MV-4-11 (cell line): ENCODE measurements around the gene ZSWIM4.
A peak's percentile ranks its signal among the peaks of the same experiment; 100 is the strongest.
"Not testable (repeated sequence)": the region's sequence is repeated elsewhere in the genome, so short reads cannot be mapped to it uniquely, and the experiment has no call there.

Experiments used
- DNase-seq: peaks from one replicate; lab custom pipeline; 2025; lab: John Stamatoyannopoulos, UW

Gene ZSWIM4

DNA sequence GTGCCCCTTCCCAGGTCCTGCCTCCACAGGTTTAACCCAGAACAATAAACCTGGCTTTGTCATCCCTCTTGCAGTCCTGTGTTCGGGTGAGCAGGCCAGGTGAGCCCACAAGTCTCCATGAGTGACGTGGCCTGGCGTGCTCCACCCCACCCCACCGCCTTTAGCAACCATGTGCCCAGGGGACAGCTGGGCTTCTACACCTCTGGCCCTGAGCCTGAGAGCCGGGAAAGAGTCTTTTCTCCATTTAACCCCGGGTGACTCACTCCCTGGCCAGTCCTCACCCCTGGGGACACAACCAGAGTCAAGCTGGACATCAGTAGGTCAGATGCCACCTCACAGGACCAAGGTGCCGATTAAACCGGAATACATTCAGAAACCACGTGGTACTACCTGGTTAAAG is 16.8 kb upstream of the ZSWIM4 start:
- no peak for DNase-seq

DNA sequence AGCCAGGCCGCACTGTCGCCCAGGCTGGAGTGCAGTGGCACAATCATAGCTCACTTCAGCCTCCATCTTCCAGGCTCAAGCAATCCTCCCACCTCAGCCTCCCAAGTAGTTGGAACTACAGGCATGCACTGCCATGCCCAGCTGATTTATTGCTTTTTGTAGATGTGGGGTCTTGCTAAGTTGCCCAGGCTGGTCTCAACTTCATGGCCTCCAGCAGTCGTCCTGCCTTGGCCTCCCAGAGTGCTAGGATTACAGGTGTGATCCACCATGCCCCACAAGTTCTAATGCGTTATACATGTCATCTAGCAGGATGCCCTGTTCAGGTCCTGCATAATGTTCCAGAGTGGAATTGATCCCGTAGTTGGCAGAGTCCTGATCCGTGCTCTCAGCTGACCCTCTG is 16.4 kb upstream of the ZSWIM4 start:
- DNase-seq = no peak

DNA sequence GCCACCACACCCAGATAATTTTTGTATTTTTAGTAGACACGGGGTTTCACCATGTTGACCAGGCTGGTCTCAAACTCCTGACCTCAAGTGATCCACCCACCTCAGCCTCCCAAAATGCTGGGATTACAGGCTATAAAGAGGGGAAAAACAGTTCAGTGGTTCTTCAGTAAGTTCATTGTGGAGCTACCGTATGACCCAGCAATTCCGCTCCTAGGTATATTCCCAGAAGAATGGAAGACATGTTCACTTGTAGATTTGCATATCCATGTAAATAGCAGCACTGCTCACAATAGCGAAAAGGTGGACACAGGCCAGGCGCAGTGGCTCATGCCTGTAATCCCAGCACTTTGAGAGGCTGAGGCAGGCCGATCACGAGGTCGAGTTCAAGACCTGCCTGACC is 15.4 kb upstream of the ZSWIM4 start:
- DNase-seq = not testable (repeated sequence)

DNA sequence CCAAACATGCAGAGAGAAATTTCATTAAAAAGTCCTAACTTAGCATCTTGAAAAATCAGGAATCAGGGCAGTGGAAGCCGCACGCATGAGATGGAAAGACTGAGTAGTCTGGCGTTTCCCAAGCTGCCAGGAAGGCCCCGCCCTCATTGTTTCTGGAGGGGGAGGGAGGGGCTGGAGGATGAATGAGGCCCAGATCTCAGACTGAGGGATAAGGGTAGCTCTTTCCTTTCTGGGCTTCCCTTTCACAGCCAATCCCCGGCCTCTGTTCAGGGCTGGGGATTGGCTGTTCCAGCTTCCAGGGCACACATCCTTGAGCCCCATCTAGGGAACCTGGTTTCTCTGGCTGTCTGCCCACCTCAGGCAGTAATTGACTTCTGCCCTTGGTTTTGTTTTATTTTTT is 13.7 kb upstream of the ZSWIM4 start:
- no peak for DNase-seq

DNA sequence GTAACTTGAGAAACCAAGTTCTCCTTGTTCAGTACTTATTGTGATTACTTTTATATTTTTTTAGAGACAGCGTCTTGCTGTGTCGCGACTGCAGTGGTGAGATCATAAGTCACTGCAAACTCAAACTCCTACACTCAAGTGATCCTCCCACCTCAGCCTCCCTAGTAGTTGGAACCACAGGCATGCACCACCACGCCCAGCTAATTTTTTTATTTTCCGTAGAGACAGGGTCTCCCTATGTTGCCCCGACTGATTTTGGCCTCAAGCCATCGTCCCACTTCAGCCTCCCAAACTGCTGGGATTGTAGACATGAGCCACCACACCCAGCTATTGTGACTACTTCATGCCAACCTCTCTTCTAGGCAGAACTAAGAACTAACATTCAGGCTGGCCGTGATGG is 12.7 kb upstream of the ZSWIM4 start:
- DNase-seq = no peak

DNA sequence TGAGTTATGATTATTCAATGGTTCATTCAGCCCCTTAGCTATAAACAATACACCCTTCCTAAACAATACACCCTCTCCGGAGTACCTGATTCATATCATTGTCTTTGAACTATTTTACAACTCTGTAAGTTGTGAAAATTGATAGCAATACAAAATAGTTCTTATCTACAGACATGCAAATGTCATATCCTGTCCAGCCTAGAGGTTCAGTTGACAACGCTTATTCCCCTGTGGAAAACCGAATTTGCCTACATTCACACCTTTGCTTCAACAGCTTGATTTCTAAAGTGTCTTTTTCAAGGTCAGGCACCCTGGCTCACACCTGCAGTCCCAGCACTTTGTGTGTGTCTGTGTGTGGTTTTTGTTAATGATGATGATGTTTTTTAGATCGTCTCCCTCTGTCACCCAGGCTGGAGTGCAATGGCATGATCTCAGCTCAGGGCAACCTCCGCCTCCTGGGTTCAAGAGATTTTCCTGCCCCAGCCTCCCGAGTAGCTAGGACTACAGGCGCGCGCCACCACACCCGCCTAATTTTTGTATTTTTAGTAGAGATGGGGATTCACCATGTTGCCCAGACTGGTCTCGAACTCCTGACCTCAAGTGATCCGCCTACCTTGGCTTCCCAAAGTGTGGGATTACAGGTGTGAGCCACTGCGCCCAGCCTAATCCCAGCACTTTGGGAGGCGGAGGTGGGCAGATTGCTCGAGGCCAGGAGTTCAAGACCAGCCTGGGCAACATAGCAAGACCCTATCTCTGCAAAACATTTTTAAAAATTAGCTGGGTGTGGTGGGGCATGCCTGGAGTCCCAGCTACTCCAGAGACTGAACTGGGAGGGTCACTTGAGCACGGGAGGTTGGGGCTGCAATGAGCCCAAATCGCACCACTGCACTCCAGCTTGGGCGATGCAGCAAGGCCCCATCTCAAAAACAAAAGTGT is 11.4 kb upstream of the ZSWIM4 start:
- no peak for DNase-seq

DNA sequence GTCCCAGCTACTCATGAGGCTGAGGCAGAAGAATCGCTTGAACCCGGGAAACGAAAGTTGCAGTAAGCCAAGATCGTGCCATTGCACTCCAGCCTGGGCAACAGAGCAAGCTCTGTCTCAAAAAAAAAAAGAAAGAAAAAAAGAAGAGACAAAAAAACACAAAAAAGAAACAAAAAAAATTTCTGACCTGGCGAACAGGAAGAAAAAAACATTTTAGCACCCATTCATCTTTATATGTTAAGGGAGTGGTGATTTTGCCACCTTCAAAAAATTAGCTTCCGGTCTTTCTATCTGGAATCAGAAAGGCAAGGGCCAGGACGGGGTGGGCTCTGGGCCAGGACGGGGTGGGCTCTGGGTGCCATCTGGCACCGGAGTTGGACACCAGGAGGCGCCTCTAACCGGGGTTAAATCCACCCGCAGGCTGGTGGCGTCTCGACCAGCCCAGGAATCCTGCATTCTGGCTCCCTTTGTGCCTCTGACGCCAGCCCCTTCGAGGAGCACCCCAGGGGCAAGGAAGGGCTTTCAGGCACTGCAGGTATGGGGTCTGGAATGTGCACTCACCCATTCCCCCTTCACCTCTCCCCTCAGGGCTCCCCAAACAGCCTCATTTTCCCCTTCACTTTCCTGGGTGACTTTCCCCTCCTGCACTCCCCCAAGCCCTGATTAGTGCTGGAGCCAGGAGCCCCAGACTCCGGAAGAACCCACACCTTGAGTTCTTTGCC is 10.4 kb upstream of the ZSWIM4 start:
- peak; percentile 64 for DNase-seq

DNA sequence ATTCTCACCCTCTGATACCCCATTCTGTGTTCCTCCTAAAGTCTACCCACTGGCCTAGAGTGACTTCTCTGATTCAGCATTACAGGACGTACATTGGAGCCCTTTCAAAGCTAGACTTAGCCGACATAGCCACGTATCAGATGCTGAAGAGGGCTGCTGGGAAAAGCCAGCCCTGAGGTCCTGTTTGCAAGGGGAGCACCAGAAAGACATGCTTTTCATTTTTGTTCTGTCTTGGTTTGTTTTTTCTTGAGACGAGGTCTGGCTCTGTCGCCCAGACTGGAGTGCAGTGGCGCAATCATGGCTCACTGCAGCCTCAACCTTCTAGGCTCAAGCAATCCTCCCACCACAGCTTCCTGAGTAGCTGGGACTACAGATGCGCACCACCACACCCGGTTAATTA is 6.3 kb upstream of the ZSWIM4 start:
- peak; percentile 90 for DNase-seq

DNA sequence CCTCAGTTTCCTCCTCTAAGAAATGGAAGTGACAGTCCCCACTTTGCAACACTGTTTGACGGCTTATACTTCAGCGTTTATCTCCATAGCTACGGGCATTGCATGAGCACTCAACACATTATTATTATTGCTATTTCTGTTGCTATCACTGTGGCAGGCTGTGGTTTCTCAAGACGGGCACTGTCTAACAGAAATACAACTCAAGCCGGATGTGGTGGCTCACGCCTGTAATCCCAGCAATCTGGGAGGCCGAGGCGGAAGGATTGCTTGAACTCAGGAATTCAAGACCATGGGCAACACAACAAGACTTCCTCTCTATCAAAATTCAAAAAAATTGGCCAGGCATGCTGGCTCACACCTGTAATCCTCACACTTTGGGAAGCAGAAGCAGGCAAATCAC is 4.9 kb upstream of the ZSWIM4 start:
- peak; percentile 99 for DNase-seq

DNA sequence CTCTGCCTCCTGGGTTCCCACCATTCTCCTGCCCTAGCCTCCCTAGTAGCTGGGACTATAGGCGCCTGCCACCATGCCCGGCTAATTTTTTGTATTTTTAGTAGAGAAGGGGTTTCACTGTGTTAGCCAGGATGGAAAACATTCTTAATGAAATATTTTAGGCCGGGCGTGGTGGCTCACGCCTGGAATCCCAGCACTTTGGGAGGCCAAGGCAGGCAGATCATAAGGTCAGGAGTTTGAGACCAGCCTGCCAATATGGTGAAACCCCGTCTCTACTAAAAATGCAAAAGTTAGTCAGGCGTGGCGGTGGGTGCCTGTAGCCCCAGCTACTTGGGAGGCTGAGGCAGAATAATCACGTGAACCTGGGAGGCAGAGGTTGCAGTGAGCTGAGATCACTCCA is 1.9 kb upstream of the ZSWIM4 start:
- not testable (repeated sequence) for DNase-seq

DNA sequence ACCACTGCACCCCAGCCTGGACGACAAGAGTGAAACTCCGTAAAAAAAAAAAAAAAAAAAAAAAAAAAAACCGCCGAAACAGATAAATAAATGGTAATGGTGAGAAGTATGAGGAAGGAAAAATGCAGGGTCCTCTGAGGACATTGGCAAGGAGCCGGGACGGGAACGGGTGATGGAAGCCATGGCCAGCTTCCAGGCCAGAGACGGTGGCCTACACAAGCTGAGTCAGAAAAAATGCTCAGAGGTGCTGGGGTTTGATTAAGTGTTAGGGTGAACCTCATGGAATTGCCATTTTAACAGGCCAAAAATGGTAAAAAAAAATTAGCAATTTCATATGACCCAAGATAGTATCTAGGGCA is 866 bp upstream of the ZSWIM4 start:
- DNase-seq = peak; percentile 34

DNA sequence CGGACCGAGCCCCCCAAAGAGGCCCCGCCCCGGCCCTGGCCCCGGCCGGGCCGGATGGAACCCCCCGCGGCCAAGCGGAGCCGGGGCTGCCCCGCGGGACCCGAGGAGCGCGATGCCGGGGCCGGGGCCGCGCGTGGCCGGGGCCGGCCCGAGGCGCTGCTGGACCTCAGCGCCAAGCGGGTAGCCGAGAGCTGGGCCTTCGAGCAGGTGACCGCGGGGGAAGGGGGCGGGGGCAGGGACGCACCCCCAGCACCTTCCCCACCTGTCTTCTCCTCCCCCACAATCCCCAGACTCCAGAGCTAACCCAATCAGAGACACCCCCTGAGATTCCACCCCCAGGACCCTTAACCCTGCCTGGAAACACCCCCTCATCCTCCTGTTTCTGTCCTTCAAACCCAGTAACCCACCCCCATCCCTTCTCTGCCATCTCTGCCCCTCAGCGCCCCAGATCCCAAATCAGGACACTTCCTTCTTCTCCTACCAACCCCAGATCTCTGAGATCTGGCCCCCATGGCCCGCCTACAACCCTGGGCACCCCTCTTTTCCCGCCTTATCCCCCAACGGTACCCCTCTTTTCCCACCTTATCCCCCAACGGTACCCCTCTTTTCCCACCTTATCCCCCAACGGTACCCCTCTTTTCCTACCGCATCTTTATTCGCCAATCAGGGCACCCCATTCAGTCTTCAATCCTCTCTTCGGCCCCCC is 505 bp downstream of the ZSWIM4 start:
- DNase-seq = no peak

DNA sequence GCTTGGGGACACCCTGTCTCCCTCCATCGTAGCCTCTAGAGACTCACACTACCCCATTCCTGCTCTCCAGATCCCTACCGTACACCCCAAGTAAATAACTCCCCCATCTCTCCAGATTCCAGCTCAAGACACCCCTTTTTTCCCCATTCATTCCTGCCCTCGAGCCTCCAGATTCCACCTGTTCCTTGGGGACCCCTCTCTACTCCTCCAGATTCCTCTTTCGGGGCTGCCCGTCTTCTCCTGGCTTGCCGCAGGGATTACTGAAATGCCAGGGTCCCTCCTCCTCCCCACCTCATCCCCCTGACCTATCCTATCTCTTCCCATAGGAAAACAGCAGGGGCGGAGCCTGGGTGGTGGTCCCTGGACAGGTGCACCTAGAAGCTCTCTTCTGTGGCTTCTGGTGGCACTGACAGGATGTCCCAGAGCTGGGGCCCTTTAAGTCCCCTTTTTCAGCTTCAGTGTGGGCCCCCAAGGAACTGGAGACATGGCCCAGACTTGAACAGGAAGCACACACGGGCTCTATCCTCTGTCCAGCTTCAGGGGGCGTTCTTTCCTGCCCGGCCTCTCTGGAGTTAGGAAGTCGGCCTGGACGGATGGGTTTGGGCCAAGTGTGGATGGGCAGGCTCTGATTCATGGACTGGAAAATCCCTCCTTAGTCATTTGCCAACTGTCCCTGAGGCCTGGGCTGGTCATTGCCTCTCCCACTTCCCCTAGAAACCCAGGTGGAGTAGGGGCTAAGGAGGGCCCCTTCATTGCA is 1.2 kb downstream of the ZSWIM4 start:
- peak; percentile 26 for DNase-seq

DNA sequence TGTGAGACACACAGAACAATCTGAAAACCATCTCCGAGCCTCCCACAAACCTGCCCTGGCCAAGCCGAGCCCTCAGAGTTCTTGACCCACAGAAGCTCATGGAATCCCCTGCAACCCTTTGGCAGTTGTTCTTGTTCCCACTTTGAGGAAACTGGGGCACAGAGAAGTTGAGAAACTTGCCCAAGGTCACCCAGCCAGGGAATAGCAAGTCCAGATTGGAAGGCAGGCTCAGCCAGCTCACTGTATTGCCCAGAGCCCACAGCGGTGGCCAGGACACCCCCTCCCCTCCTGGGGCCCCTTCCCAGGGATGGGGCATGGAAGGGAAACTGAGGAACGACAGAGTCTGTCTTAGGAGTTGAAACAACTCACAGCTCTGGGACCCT is 1.8 kb downstream of the ZSWIM4 start:
- DNase-seq = no peak

DNA sequence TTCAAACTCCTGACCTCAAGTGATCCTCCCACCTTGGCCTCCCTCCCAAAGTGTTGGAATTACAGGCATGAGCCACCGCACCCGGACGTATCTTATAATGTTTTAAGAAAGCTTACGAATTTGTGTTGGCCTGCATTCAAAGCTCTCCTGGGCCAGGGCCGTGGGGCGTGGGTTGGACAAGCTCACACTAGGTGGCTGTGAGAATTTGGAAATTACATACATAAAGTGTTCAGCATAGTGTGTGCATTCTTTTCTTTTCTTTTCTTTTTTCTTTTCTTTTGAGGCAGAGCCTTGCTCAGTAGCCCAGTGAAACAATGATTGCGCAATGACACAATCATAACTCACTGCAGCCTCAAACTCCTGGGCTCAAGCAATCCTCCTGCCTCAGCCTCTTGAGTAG is 2.6 kb downstream of the ZSWIM4 start:
- peak; percentile 61 for DNase-seq

DNA sequence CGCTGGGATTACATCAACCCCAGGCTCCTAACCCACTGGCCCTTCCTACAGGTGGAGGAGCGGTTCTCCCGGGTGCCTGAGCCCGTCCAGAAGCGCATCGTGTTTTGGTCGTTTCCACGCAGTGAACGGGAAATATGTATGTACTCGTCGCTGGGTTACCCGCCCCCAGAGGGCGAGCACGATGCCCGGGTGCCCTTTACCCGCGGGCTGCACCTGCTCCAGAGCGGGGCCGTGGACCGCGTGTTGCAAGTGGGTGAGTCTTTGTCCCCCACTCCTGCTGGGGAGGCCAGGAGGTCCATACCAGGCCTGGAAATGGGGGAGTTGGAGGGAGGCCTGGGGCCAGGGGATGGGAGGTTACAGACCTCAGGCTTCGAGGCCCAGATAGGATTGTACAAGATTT is 4.4 kb downstream of the ZSWIM4 start:
- DNase-seq = no peak

DNA sequence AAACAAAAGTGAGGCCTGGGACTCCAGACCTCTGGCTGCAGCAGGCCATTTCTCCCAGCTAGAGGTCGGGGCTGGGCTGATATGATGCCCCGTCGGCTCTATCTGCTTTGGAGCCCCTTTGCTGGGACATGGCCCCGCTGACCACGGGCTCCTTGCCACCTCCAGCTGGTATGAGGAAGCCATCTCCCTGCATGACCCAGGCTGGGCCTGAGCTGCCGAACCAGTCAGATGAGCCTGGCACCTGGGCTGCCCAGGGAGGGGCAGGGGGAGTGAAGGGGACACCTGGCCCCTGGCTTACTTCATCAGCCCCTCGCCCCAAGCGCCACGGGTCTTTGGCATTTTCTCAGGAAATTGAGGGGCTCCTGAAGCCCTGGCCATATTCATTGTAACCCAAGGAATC is 7.8 kb downstream of the ZSWIM4 start:
- no peak for DNase-seq

DNA sequence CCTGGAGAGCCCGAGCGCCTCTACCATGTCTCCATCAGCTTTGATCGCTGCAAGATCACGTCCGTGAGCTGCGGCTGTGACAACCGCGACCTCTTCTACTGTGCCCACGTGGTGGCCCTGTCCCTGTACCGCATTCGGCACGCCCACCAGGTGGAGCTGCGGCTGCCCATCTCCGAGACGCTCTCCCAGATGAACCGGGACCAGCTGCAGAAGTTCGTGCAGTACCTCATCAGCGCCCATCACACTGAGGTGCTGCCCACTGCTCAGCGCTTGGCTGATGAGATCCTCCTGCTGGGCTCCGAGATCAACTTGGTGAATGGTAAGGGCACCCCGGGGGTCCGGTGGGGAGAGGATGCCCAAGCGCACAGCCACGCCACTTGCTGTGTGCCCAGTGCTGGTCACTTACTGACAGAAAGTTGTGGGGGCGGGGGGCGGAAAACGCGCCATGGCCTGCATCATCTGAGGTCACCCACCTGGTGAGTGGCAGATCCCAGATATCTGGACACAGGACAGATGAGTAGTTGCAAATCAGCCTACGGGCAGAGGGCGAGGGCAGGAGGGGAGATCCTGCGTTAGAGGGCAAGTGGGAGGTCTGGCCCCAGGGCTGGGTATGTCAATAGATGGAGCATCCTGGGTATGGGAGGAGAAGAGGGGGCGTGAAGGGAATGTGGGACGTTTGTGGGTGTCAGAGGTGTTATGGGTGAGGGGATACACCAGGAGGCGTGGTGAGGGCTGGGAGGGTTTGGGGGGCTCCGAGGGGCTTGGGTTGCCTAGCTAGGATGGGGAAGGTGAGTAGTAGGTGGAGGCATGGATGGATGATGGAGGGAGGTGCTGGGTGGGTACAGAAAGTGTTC is 9.8 kb downstream of the ZSWIM4 start:
- DNase-seq = no peak

DNA sequence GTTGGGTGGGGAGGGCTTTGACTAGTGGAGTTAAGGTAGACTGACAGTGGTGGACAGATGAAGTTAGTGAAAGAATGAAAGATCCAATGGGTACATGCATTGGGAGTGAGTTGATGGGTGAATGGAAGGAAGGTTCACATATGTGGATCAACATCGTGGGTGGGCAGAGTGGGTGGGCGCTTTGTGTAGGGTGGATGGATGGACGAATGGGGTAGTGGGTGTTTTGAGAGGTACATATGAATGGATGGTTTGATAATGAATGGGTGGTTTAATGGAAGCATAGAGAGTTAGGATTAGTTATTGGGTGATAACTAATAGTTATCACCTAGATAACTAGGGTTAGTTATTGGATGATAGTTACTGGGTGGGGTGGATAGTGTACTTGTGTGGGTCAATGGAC is 11.5 kb downstream of the ZSWIM4 start:
- DNase-seq = no peak

DNA sequence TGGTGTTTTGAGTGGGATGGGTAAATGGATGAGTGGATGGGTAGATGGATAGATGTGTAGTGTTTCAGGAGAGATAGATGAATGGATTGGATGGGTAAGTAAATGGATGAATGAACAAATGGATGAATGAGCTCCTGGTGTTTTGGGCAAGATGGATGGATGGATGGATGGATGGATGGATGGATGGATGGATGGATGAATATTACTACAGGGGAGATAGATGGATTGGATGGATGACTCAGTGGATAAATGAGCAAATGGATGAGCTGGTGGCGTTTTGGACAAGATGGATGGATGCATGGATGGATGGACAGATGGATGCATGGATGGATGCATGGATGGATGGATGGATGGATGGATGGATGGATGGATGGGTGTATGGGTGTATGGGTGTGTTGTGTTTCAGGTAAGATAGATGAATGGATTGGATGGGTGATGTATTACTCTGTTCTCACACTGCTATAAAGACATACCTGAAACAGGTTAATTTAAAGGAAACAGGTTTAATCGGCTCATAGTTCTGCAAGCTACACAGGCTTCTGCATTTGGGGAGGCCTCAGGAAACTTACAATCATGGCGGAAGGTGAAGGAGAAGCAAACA is 12.3 kb downstream of the ZSWIM4 start:
- DNase-seq = no peak

DNA sequence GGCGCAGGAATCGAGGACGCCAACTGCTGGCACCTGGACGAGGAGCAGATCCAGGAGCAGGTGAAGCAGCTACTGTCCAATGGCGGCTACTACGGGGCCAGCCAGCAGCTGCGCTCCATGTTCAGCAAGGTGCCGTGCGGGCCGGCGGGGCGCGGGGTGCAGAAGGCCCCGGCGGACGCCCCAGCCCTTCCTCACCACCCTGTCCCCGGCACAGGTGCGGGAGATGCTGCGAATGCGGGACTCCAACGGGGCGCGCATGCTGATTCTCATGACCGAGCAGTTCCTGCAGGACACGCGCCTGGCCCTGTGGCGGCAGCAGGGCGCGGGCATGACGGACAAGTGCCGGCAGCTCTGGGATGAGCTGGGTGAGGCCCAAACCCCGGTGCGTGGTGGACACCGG is 13.6 kb downstream of the ZSWIM4 start:
- DNase-seq = no peak
